Endothelial cell of umbilical vein (primary cell): ENCODE data around the gene FBLN2. TPM values are rescaled to one million over a fixed set of nuclear protein-coding genes. Genes with fewer than 3 reads are reported as not detected.

Experiments used
- BruUV-seq: library from RNA; stranded (reverse); fragments of 400-500 nt; replicated peaks from 2 replicates; lab custom pipeline; 2021; lab: Mats Ljungman, UMichigan
- CTCF ChIA-PET: fragments of 300-600, 350-600 bp; sonication (Branson Sonifier 250); formaldehyde crosslinking; loops from one replicate; lab custom pipeline; 2021; ENCODE audit warnings: antibody characterized with exemption, inconsistent platforms; lab: Charles Lee
- POLR2A ChIA-PET: fragments of 300-600, 350-600 bp; sonication (Branson Sonifier 250); formaldehyde crosslinking; loops from one replicate; lab custom pipeline; 2021; ENCODE audit warnings: antibody characterized with exemption, inconsistent platforms; lab: Charles Lee
- DNase-seq: peaks from one replicate; pipeline ENCODE4 v3.0.0-alpha.2; 2011; ENCODE audit warnings: low read depth, low spot score
- FAIRE-seq: peaks from 2 replicates; lab custom pipeline; 2011; peaks lifted over from hg19 to GRCh38; lab: Jason Lieb, UNC
- H2AFZ ChIP-seq: 2 replicates; pipeline ENCODE4 v1.6.0; 2012; ENCODE audit warnings: low read depth, low read length, control low read depth, inconsistent platforms
- H3K27ac ChIP-seq: 2 replicates; pipeline ENCODE4 v1.5.1; 2011; ENCODE audit warnings: low read depth, mild to moderate bottlenecking, control low read depth, low read length, moderate library complexity; ENCODE audit not compliant: insufficient read depth
- H3K27me3 ChIP-seq, 2 experiments: 2 replicates each; pipeline versions ENCODE4 v1.6.0 to v1.6.1; 2011; ENCODE audit warnings: low read length in 2 of 2, mixed read lengths in 1 of 2; ENCODE audit not compliant: control insufficient read depth in 2 of 2, insufficient read depth in 2 of 2
- H3K36me3 ChIP-seq, 2 experiments: 2 replicates in 1 of 2; 3 replicates in 1 of 2; pipeline ENCODE4 v1.5.1; 2011; ENCODE audit warnings: low read length in 2 of 2, mild to moderate bottlenecking in 1 of 2, moderate library complexity in 1 of 2; ENCODE audit not compliant: control insufficient read depth in 2 of 2, insufficient read depth in 2 of 2; ENCODE audit errors: extremely low read depth in 1 of 2
- H3K4me1 ChIP-seq: 3 replicates; pipeline ENCODE4 v1.5.1; 2011; ENCODE audit warnings: mild to moderate bottlenecking, low read length; ENCODE audit not compliant: control insufficient read depth, insufficient read depth; ENCODE audit errors: extremely low read depth
- H3K4me2 ChIP-seq: 2 replicates; pipeline ENCODE4 v1.6.1; 2011; ENCODE audit warnings: low read length, control low read depth, mixed read lengths; ENCODE audit not compliant: insufficient read depth
- H3K4me3 ChIP-seq, 3 experiments: fragments of 200-600 bp in 1 of 3; sonication (generic), shearing (Covaris generic) in 1 of 3; replicated peaks in 1 of 3; 2 replicates each; pipeline ENCODE4 v1.5.1; 2011 to 2016; ENCODE audit warnings: control low read depth in 3 of 3, low read length in 3 of 3, mild to moderate bottlenecking in 2 of 3, inconsistent platforms in 1 of 3, low read depth in 1 of 3, moderate library complexity in 1 of 3; ENCODE audit not compliant: insufficient read depth in 1 of 3
- H3K79me2 ChIP-seq: 2 replicates; pipeline ENCODE4 v1.6.0; 2012; ENCODE audit warnings: low read length, inconsistent platforms; ENCODE audit not compliant: control insufficient read depth, insufficient read depth
- H3K9ac ChIP-seq: replicated peaks from 2 replicates; pipeline ENCODE3; 2011; ENCODE audit warnings: low read length, control low read depth; ENCODE audit not compliant: insufficient read depth; ENCODE audit errors: extremely low read depth
- H3K9me1 ChIP-seq: replicated peaks from 3 replicates; pipeline ENCODE4 v1.6.0; 2011; ENCODE audit warnings: mild to moderate bottlenecking, low read length; ENCODE audit not compliant: control insufficient read depth, insufficient read depth; ENCODE audit errors: extremely low read depth
- H3K9me3 ChIP-seq: replicated peaks from 2 replicates; pipeline ENCODE4 v1.5.1; 2012; ENCODE audit warnings: low read length, inconsistent platforms; ENCODE audit not compliant: control insufficient read depth, insufficient read depth
- H4K20me1 ChIP-seq: replicated peaks from 2 replicates; pipeline ENCODE3; 2011; ENCODE audit warnings: mild to moderate bottlenecking, low read length; ENCODE audit not compliant: control insufficient read depth, insufficient read depth; ENCODE audit errors: extremely low read depth
- CTCF ChIP-seq, 2 donors: IDR thresholded peaks; 1 replicate in 1 of 2; 2 replicates in 1 of 2; pipeline ENCODE4 v1.5.1; 2011; ENCODE audit warnings: low read length in 2 of 2, mild to moderate bottlenecking in 2 of 2, moderate library complexity in 2 of 2, control low read depth in 1 of 2, inconsistent platforms in 1 of 2, low read depth in 1 of 2; ENCODE audit not compliant: insufficient read depth in 1 of 2; ENCODE audit errors: extremely low read depth in 1 of 2
- EZH2 ChIP-seq: IDR thresholded peaks from 2 replicates; pipeline ENCODE4 v1.6.1; 2012; ENCODE audit warnings: borderline replicate concordance, low read depth, mild to moderate bottlenecking, moderate library complexity, low read length, inconsistent platforms; ENCODE audit not compliant: severe bottlenecking
- FOS ChIP-seq: IDR thresholded peaks from 2 replicates; pipeline ENCODE4 v1.6.1; 2011; ENCODE audit warnings: mild to moderate bottlenecking, low read length, moderate library complexity, borderline replicate concordance; ENCODE audit not compliant: insufficient read depth
- GATA2 ChIP-seq: IDR thresholded peaks from 2 replicates; pipeline ENCODE4 v1.7.0; 2011; ENCODE audit warnings: low read depth, mild to moderate bottlenecking, moderate library complexity, mixed read lengths, low read length; ENCODE audit not compliant: insufficient read length, insufficient read depth
- JUN ChIP-seq: IDR thresholded peaks from 2 replicates; pipeline ENCODE4 v1.6.1; 2011; ENCODE audit warnings: borderline replicate concordance, low read depth; ENCODE audit not compliant: insufficient read length, insufficient read depth
- MAX ChIP-seq: IDR thresholded peaks from 2 replicates; pipeline ENCODE4 v1.6.1; 2011; ENCODE audit not compliant: insufficient read depth, insufficient read length
- MYC ChIP-seq: IDR thresholded peaks from one replicate; pipeline ENCODE4 v1.6.1; 2011; ENCODE audit warnings: mild to moderate bottlenecking, low read depth, low read length
- POLR2A ChIP-seq: IDR thresholded peaks from 2 replicates; pipeline ENCODE4 v1.6.1; 2012; ENCODE audit warnings: low read depth, mild to moderate bottlenecking, control low read depth, low read length
- POLR2AphosphoS5 ChIP-seq: IDR thresholded peaks from 2 replicates; pipeline ENCODE4 v1.6.1; 2012; ENCODE audit warnings: low read depth, mild to moderate bottlenecking, control low read depth, low read length, moderate library complexity; ENCODE audit not compliant: insufficient read depth
- dilution Hi-C: fragments of 300-500 bp; cut with MboI; formaldehyde crosslinking; loops from one replicate; pipeline ENCODE4 v1.15.0; 2019; ENCODE audit warnings: low sequenced_read_pairs; ENCODE audit not compliant: extremely low pct_ligation_motif_present
- intact Hi-C: fragments of 100-400 bp; cut with micrococcal nuclease; formaldehyde crosslinking; loops from one replicate; pipeline ENCODE4 v1.10.0; 2022
- polyA plus RNA-seq, 4 experiments: library from polyadenylated mRNA; depleted of rRNA in 3 of 4; stranded (reverse) in 3 of 4; unstranded in 1 of 4; fragments of >200 nt; gene quantifications; 2 replicates each; pipeline versions ENCODE4 v1.2.1 to v1.2.3, GENCODE V29; 2011 to 2012; ENCODE audit warnings: missing spikeins in 1 of 4
- total RNA-seq: library from RNA; stranded (reverse); gene quantifications from 2 replicates; pipeline ENCODE4 v1.2.3, GENCODE V29; 2021

FBLN2 gene
- total and polyA plus RNA-seq, 2 donors (not counting 3 experiments of a cell fraction or from before 2014, with no cell fraction given): 1.4 to 1.9 TPM

- TF ChIP-seq GATA2 (no peak), MAX (no peak), FOS (no peak), CTCF (IDR thresholded peaks at IDR 0.05; ENCODE audit: extremely low read depth in 1 of 2, insufficient read depth in 1 of 2, low read depth in 1 of 2, low read length in 2 of 2) (no peak), EZH2 (no peak), MYC (no peak), POLR2AphosphoS5 (no peak), JUN (no peak), POLR2A (no peak)
- DNase-seq: no peak
- ChIA-PET CTCF (interaction anchor here (1.2 to 13.8 kb wide), 5 partner anchors 155 to 562 kb away, joined by 3 to 746 read pairs (median 4); partner anchors contain the start of genes HDAC11 and WNT7A), POLR2A (no interaction called here)
- H3K4me1 ChIP-seq: no peaks in the 10 kb centered on the region
- H2AFZ ChIP-seq: no peak overlapping the region
- H3K27ac ChIP-seq: no peak overlapping the region
- intact Hi-C loops (loop anchor here (10.0 kb wide), 1 partner anchor 811 kb away; no protein-coding TSS in a partner anchor), dilution Hi-C loops (no loop called here)
- no TSS peak for BruUV-seq
- H3K4me2 ChIP-seq: no peak overlapping the region
- H3K9me1 ChIP-seq: no peaks in the 10 kb centered on the region
- H3K79me2 ChIP-seq: no peaks in the 10 kb centered on the region
- H3K4me3 ChIP-seq: no peak overlapping the region
- no peaks in the 10 kb centered on the region for H3K9me3 ChIP-seq
- no peak for FAIRE-seq
- H3K27me3 ChIP-seq: no peaks in the 10 kb centered on the region
- no peaks in the 10 kb centered on the region for H3K36me3 ChIP-seq
- H3K9ac ChIP-seq: no peak overlapping the region
- no peaks in the 10 kb centered on the region for H4K20me1 ChIP-seq
Measured at GRCh38 chr3:13653631-13654279, 104.8 kb downstream of the FBLN2 start.
